Trophoblast cell (in vitro differentiated cells and primary cell): ENCODE measurements around the gene LRP4.

ENCODE experiments used
- DNase-seq, 2 donors: peaks; one replicate each; pipeline ENCODE4 v3.0.0-alpha.2; 2016
- H2AFZ ChIP-seq: 2 replicates; pipeline ENCODE4 v1.6.1; 2013; ENCODE audit warnings: low read length, moderate library complexity, mild to moderate bottlenecking; ENCODE audit not compliant: insufficient read depth, poor library complexity
- H2AK5ac ChIP-seq: 2 replicates; pipeline ENCODE4 v1.6.1; 2013; ENCODE audit warnings: mild to moderate bottlenecking, low read length
- H2BK120ac ChIP-seq: 2 replicates; pipeline ENCODE4 v1.6.1; 2013; ENCODE audit warnings: low read length, mild to moderate bottlenecking, moderate library complexity; ENCODE audit not compliant: insufficient read depth, poor library complexity
- H2BK12ac ChIP-seq: 2 replicates; pipeline ENCODE4 v1.6.1; 2013; ENCODE audit warnings: mild to moderate bottlenecking, low read length, moderate library complexity
- H2BK5ac ChIP-seq: 2 replicates; pipeline ENCODE4 v1.6.1; 2013; ENCODE audit warnings: low read length, low read depth, moderate library complexity, mild to moderate bottlenecking; ENCODE audit not compliant: poor library complexity
- H3K14ac ChIP-seq: 2 replicates; pipeline ENCODE4 v1.6.1; 2013; ENCODE audit warnings: mild to moderate bottlenecking, low read length
- H3K18ac ChIP-seq: 2 replicates; pipeline ENCODE4 v1.6.1; 2013; ENCODE audit warnings: mild to moderate bottlenecking, low read length
- H3K23ac ChIP-seq: 2 replicates; pipeline ENCODE4 v1.6.1; 2013; ENCODE audit warnings: low read length
- H3K27ac ChIP-seq: 2 replicates; pipeline ENCODE4 v1.5.1; 2013; ENCODE audit warnings: low read depth, mild to moderate bottlenecking, inconsistent platforms, low read length, moderate library complexity
- H3K27me3 ChIP-seq: 2 replicates; pipeline ENCODE4 v1.6.1; 2013; ENCODE audit warnings: inconsistent platforms, mild to moderate bottlenecking, low read length, moderate library complexity; ENCODE audit not compliant: insufficient read depth
- H3K36me3 ChIP-seq, 2 experiments: 1 replicate in 1 of 2; 2 replicates in 1 of 2; pipeline ENCODE4 v1.6.1; 2013; ENCODE audit warnings: low read length in 2 of 2, mild to moderate bottlenecking in 2 of 2, moderate library complexity in 1 of 2; ENCODE audit not compliant: insufficient read depth in 2 of 2, control insufficient read depth in 1 of 2
- H3K4ac ChIP-seq: 2 replicates; pipeline ENCODE4 v1.6.1; 2013; ENCODE audit warnings: low read depth, mild to moderate bottlenecking, low read length, moderate library complexity
- H3K4me1 ChIP-seq, 2 experiments: 1 replicate in 1 of 2; 2 replicates in 1 of 2; pipeline ENCODE4 v1.6.1; 2013; ENCODE audit warnings: low read length in 2 of 2, mild to moderate bottlenecking in 2 of 2, moderate library complexity in 1 of 2; ENCODE audit not compliant: insufficient read depth in 2 of 2, control insufficient read depth in 1 of 2
- H3K4me2 ChIP-seq: 2 replicates; pipeline ENCODE4 v1.6.1; 2013; ENCODE audit warnings: inconsistent platforms, mild to moderate bottlenecking, low read length, moderate library complexity
- H3K4me3 ChIP-seq: 2 replicates; pipeline ENCODE4 v1.5.1; 2013; ENCODE audit warnings: mild to moderate bottlenecking, low read depth, low read length, inconsistent platforms
- H3K79me1 ChIP-seq: one replicate; pipeline ENCODE4 v1.6.1; 2013; ENCODE audit warnings: low read length
- H3K79me2 ChIP-seq: 2 replicates; pipeline ENCODE4 v1.6.1; 2013; ENCODE audit warnings: low read length, mild to moderate bottlenecking; ENCODE audit not compliant: control insufficient read depth, insufficient read depth, poor library complexity
- H3K9ac ChIP-seq: 2 replicates; pipeline ENCODE4 v1.6.1; 2013; ENCODE audit warnings: mild to moderate bottlenecking, low read length
- H3K9me3 ChIP-seq: 2 replicates; pipeline ENCODE4 v1.6.1; 2013; ENCODE audit warnings: low read depth, mild to moderate bottlenecking, control low read depth, inconsistent platforms, low read length; ENCODE audit not compliant: insufficient read depth
- H4K12ac ChIP-seq: 2 replicates; pipeline ENCODE4 v1.6.1; 2013; ENCODE audit warnings: low read depth, mild to moderate bottlenecking, low read length, moderate library complexity
- H4K8ac ChIP-seq: 2 replicates; pipeline ENCODE4 v1.6.1; 2013; ENCODE audit warnings: low read depth, mild to moderate bottlenecking, low read length, moderate library complexity
- H4K91ac ChIP-seq: one replicate; pipeline ENCODE4 v1.6.1; 2013; ENCODE audit warnings: low read depth, mild to moderate bottlenecking, low read length, moderate library complexity
- WGBS: extraction: QIAGEN DNeasy Blood & Tissue Kit; methylation state at CpG from one replicate; pipeline ENCODE4 v1.1.7; 2013; ENCODE audit warnings: missing lambda C conversion rate; ENCODE audit not compliant: insufficient read length, insufficient coverage; ENCODE audit errors: extremely low coverage; 5-methylcytosine and 5-hydroxymethylcytosine counted together

Gene LRP4

DNA sequence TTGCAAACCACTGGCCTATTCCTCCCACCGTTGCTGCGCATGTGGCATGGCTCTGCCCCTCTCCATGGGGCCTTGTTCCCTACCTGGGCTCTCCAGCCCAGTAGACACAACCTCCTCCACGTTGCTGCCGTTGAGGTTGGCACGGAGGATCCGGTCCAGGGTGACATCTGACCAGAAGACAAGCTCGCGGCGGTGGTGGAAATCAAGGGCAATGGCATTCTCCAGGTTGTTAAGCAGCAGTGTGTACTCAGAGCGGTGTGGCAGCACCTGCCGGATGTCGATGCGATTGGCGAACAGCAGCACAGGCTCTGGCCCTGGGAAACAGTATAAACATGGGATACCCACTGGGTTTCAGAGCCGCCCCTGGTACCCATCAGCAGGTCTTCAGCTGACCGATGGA, 23.8 kb downstream of the LRP4 start:
- Histone ChIP-seq H2AFZ (no peak overlapping the region), H3K4me1 (peaks cover 16 to 25% of the 10 kb centered on the region in 2 experiments)

DNA sequence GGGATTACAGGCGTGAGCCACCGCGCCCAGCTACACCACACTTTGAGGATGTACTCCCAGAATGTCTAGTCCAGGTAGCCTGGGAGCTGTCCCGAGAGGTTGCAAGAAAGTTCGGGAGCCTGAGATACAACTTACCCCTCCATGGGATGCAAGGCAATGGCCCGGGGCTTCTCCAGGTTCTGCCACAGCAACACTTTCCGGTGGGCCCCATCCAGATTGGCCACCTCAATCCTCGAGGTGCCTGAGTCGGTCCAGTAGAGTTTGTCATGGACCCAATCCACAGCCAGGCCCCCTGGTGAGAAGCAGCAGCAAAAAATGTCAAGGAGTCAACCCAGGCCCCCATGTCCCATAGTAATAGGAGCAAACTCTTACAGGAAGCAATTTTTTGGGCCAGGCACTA, 25.5 kb downstream of the LRP4 start:
- Histone ChIP-seq H3K4me1 (peaks cover 4 to 13% of the 10 kb centered on the region in 2 experiments), H2BK12ac (no peak overlapping the region), H3K9ac (no peak overlapping the region), H4K8ac (no peak overlapping the region), H3K27me3 (no peaks in the 10 kb centered on the region), H3K4me2 (no peak overlapping the region), H3K4ac (no peak overlapping the region), H3K36me3 (peaks cover 20 to 24% of the 10 kb centered on the region in 2 experiments), H3K14ac (no peak overlapping the region), H4K12ac (no peak overlapping the region), H3K79me1 (peaks cover 8% of the 10 kb centered on the region), H4K91ac (no peak overlapping the region), H2BK5ac (no peak overlapping the region), H3K27ac (no peak overlapping the region), H3K4me3 (no peak overlapping the region), H3K79me2 (no peaks in the 10 kb centered on the region), H3K9me3 (peaks cover 2% of the 10 kb centered on the region), H2BK120ac (no peak overlapping the region), H3K18ac (no peak overlapping the region), H3K23ac (no peak overlapping the region), H2AK5ac (no peak overlapping the region), H2AFZ (no peak overlapping the region)
- no peak for DNase-seq
- no CpG with 5 or more reads among the region's 9 CpGs for whole genome bisulfite sequencing

More for the DNA sequence above, 23.8 kb downstream of the LRP4 start:
- no peak overlapping the region for H3K14ac ChIP-seq
- no peak overlapping the region for H3K18ac ChIP-seq
- peaks cover 10% of the 10 kb centered on the region for H3K79me1 ChIP-seq
- H2BK12ac ChIP-seq = no peak overlapping the region
- H2BK5ac ChIP-seq = no peak overlapping the region
- WGBS = no CpG with 5 or more reads among the region's 16 CpGs
- peaks cover 3% of the 10 kb centered on the region for H3K9me3 ChIP-seq
- H2AK5ac ChIP-seq = no peak overlapping the region
- H3K23ac ChIP-seq = no peak overlapping the region
- H4K91ac ChIP-seq = no peak overlapping the region
- no peaks in the 10 kb centered on the region for H3K27me3 ChIP-seq
- H3K36me3 ChIP-seq = peaks cover 18 to 23% of the 10 kb centered on the region in 2 experiments
- H3K4ac ChIP-seq = no peak overlapping the region
- no peak for DNase-seq
- no peak overlapping the region for H3K4me2 ChIP-seq
- H3K9ac ChIP-seq = no peak overlapping the region
- no peak overlapping the region for H4K12ac ChIP-seq
- H3K27ac ChIP-seq = no peak overlapping the region
- no peaks in the 10 kb centered on the region for H3K79me2 ChIP-seq
- H3K4me3 ChIP-seq = no peak overlapping the region
- H4K8ac ChIP-seq = no peak overlapping the region
- H2BK120ac ChIP-seq = no peak overlapping the region

GRCh38 chr11:46892109-46892508, 26.2 kb downstream of the LRP4 start:
- Histone ChIP-seq H3K4me2 (no peak overlapping the region), H2BK12ac (no peak overlapping the region), H3K27ac (no peak overlapping the region), H3K36me3 (peaks cover 20 to 24% of the 10 kb centered on the region in 2 experiments), H3K4ac (no peak overlapping the region), H2AK5ac (no peak overlapping the region), H2AFZ (no peak overlapping the region), H3K4me3 (no peak overlapping the region), H3K18ac (no peak overlapping the region), H3K14ac (no peak overlapping the region), H3K9me3 (peaks cover 2% of the 10 kb centered on the region), H3K23ac (no peak overlapping the region), H4K91ac (no peak overlapping the region), H2BK5ac (no peak overlapping the region), H2BK120ac (no peak overlapping the region), H4K12ac (no peak overlapping the region), H3K9ac (no peak overlapping the region), H3K79me1 (peaks cover 8% of the 10 kb centered on the region), H3K4me1 (peaks cover 4 to 13% of the 10 kb centered on the region in 2 experiments), H4K8ac (no peak overlapping the region), H3K79me2 (no peaks in the 10 kb centered on the region), H3K27me3 (no peaks in the 10 kb centered on the region)
- DNase-seq = no peak
- WGBS = no CpG with 5 or more reads among the region's 2 CpGs

DNA sequence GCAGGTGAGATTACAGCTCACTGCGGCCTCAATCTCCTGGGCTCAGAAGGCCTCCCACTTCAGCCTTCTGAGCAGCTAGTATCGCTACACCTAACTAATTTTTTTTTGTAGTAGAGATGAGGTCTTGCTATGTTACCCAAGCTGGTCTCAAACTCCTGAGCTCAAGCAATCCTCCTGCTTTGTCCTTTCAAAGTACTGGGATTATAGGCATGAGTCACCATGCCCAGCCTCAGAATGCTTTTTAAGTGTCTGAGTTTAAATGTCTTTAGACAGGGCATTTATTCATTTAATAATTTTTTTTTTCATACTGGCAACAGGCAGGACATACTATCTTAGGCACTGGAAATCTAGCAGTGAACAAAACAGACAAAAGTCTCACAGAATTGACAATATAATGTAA, 27.7 kb downstream of the LRP4 start:
- Histone ChIP-seq H4K8ac (no peak overlapping the region), H3K36me3 (peaks cover 22 to 24% of the 10 kb centered on the region in 2 experiments), H4K12ac (no peak overlapping the region), H2AFZ (no peak overlapping the region), H4K91ac (no peak overlapping the region), H3K14ac (no peak overlapping the region), H3K18ac (no peak overlapping the region), H3K79me1 (peaks cover under 1% of the 10 kb centered on the region), H3K23ac (no peak overlapping the region), H3K27ac (no peak overlapping the region), H2AK5ac (no peak overlapping the region), H3K9ac (no peak overlapping the region), H3K4me3 (no peak overlapping the region), H3K4ac (no peak overlapping the region), H2BK5ac (no peak overlapping the region), H3K4me2 (no peak overlapping the region), H2BK12ac (no peak overlapping the region), H3K27me3 (no peaks in the 10 kb centered on the region), H3K79me2 (no peaks in the 10 kb centered on the region), H2BK120ac (no peak overlapping the region), H3K9me3 (peaks cover under 1% of the 10 kb centered on the region), H3K4me1 (peaks cover 0 to 2% of the 10 kb centered on the region in 2 experiments)
- no CpG with 5 or more reads among the region's 2 CpGs for WGBS
- DNase-seq = no peak
